Body of pancreas (tissue), 4 donors: Measurements from ENCODE around the gene MSANTD4. TPM values are rescaled to one million over a fixed set of nuclear protein-coding genes. Genes with fewer than 3 reads are reported as not detected.

Experiments
- ATAC-seq: fragments of 150-250 bp; one replicate; pipeline ENCODE4 v1.9.1; 2016
- DNase-seq, 4 donors: peaks; one replicate each; pipeline ENCODE4 v3.0.0-alpha.2; 2019
- H3K27ac ChIP-seq, 4 donors: fragments of 200-600 bp; sonication (generic); 1 replicate in 3 of 4; 2 replicates in 1 of 4; pipeline versions ENCODE4 v1.5.1 to v1.6.1; 2016 to 2019; ENCODE audit warnings: mild to moderate bottlenecking in 1 of 4, mixed read lengths in 1 of 4, moderate library complexity in 1 of 4
- H3K27me3 ChIP-seq, 2 donors: fragments of 200-600 bp; sonication (generic); one replicate each; pipeline ENCODE4 v1.6.0; 2016; ENCODE audit warnings: mild to moderate bottlenecking in 1 of 2
- H3K36me3 ChIP-seq, 2 donors: fragments of 200-600 bp; sonication (generic); replicated peaks in 1 of 2; 2 replicates each; pipeline ENCODE4 v1.5.1; 2016; ENCODE audit warnings: low read depth in 2 of 2; ENCODE audit not compliant: insufficient read depth in 1 of 2
- H3K4me1 ChIP-seq: fragments of 200-600 bp; sonication (generic); one replicate; pipeline ENCODE4 v1.6.0; 2016
- H3K4me3 ChIP-seq, 2 donors: fragments of 200-600 bp; sonication (generic); 1 replicate in 1 of 2; 2 replicates in 1 of 2; pipeline ENCODE4 v1.5.1; 2016 to 2019
- H3K9me3 ChIP-seq, 3 donors: fragments of 200-600 bp; sonication (generic); 1 replicate in 2 of 3; 2 replicates in 1 of 3; pipeline ENCODE4 v1.5.1; 2016
- CTCF ChIP-seq, 7 experiments: fragments of 450-650 bp in 4 of 7; fragments of 200-600 bp in 3 of 7; sonication (generic) in 3 of 7; IDR thresholded peaks; one replicate each; pipeline ENCODE4 v1.5.1; 2016 to 2019; ENCODE audit warnings: antibody characterized with exemption in 7 of 7
- POLR2A ChIP-seq, 3 donors: fragments of 450-650 bp; IDR thresholded peaks; one replicate each; pipeline ENCODE4 v1.6.1; 2016; ENCODE audit warnings: antibody characterized with exemption in 3 of 3, mild to moderate bottlenecking in 2 of 3
- WGBS, 2 donors: methylation state at CpG; one replicate each; pipeline ENCODE4 v1.1.5; 2017; 5-methylcytosine and 5-hydroxymethylcytosine counted together
- intact Hi-C: fragments of 100-400 bp; cut with DNase I; formaldehyde crosslinking; loops from one replicate; pipeline ENCODE4 v1.15.1; 2023
- total RNA-seq, 2 donors: library from RNA; depleted of rRNA; stranded (reverse); fragments of >200 nt; gene quantifications; one replicate each; pipeline ENCODE4 v1.1.0, GENCODE V29; 2016

Gene MSANTD4
- total RNA-seq, 2 donors from 2014 or later = 4.9 to 19.5 TPM

- Histone ChIP-seq H3K27me3 (no peaks in the 10 kb centered on the region), H3K4me3 (no peak overlapping the region), H3K9me3 (no peaks in the 10 kb centered on the region), H3K36me3 (no peaks in the 10 kb centered on the region), H3K4me1 (peaks cover 5% of the 10 kb centered on the region), H3K27ac (no peak overlapping the region)
- DNase-seq = no peak
- ATAC-seq = no peak
- intact Hi-C loops = no loop called here
- TF ChIP-seq POLR2A (IDR thresholded peaks at IDR 0.05) = no peak
- no peak for TF ChIP-seq CTCF (IDR thresholded peaks at IDR 0.05)
Measured at GRCh38 chr11:106047631-106048030, 25.6 kb upstream of the MSANTD4 start.

DNA sequence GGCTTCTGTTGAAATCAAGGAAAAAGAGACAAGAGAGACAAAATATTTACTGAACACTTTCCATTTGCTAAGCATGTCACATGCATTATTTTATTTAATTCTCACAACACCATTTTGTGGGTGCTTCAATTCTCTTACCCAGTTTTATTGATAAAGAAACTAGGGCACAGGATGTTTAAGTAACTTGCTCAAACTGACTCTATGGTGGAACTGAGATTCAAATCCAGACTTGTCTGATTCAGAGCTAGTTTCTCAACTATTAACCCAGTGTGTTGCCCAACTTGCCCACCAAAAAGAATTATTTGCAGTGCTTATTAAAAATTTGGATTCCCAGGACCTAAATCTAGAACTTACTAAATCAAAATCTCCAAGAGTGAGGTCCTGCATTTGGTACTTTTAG lies 21.5 kb upstream of the MSANTD4 start:
- no peak overlapping the region for H3K4me3 ChIP-seq
- no peak for DNase-seq
- H3K27ac ChIP-seq = no peak overlapping the region
- no peaks in the 10 kb centered on the region for H3K9me3 ChIP-seq
- TF ChIP-seq CTCF (IDR thresholded peaks at IDR 0.05) (no peak), POLR2A (IDR thresholded peaks at IDR 0.05) (no peak)
- intact Hi-C loops = no loop called here
- H3K27me3 ChIP-seq = no peaks in the 10 kb centered on the region
- no peak for ATAC-seq
- H3K36me3 ChIP-seq = no peaks in the 10 kb centered on the region
- no peaks in the 10 kb centered on the region for H3K4me1 ChIP-seq

DNA sequence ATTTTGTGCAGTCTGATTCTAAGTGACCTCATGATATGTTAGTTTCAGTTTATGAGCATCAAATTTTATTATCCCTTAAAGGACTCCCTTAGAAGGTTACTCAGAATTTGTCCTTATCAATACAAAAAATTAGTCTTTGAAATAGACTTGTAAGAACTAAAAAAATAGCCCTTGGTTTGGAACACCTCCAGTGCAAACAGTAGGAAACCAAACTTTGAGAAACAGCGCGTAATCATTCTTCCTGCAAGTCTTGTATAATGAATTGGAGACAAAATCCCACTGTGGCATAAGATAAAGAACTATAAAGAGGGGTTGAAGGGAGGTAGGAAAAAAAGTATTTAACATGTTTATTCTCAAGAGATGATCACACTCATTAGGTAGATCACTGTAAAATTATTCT lies 10.8 kb upstream of the MSANTD4 start:
- Histone ChIP-seq H3K27me3 (no peaks in the 10 kb centered on the region), H3K4me3 (no peak overlapping the region), H3K36me3 (no peaks in the 10 kb centered on the region), H3K27ac (no peak overlapping the region), H3K4me1 (peaks cover 23% of the 10 kb centered on the region), H3K9me3 (no peaks in the 10 kb centered on the region)
- intact Hi-C loops = no loop called here
- DNase-seq (no peak), ATAC-seq (no peak)
- TF ChIP-seq POLR2A (IDR thresholded peaks at IDR 0.05) (no peak), CTCF (IDR thresholded peaks at IDR 0.05) (no peak)
- 23 to 35% methylated on average over 2 of the region's 2 CpGs for WGBS, 2 donors

- TF ChIP-seq CTCF (IDR thresholded peaks at IDR 0.05) = no peak
- no peak for DNase-seq
- no peaks in the 10 kb centered on the region for H3K36me3 ChIP-seq
- intact Hi-C loops = no loop called here
- H3K4me3 ChIP-seq = no peak overlapping the region
- no peaks in the 10 kb centered on the region for H3K27me3 ChIP-seq
- H3K27ac ChIP-seq = no peak overlapping the region
- no peak for ATAC-seq
- no peaks in the 10 kb centered on the region for H3K9me3 ChIP-seq
- WGBS, 2 donors = 71 to 81% methylated on average over 3 of the region's 3 CpGs
- peaks cover 23% of the 10 kb centered on the region for H3K4me1 ChIP-seq
Measured at GRCh38 chr11:106031936-106032335, 9.9 kb upstream of the MSANTD4 start.

GRCh38 chr11:106031202-106031810 lies 9.3 kb upstream of the MSANTD4 start:
- no peaks in the 10 kb centered on the region for H3K9me3 ChIP-seq
- DNase-seq (no peak), ATAC-seq (no peak)
- WGBS, 2 donors = 56 to 63% methylated on average over 2 of the region's 2 CpGs
- H3K36me3 ChIP-seq = no peaks in the 10 kb centered on the region
- H3K27me3 ChIP-seq = no peaks in the 10 kb centered on the region
- peaks cover 23% of the 10 kb centered on the region for H3K4me1 ChIP-seq
- peak overlapping the region in 2 of 4 donors; percentile 14 to 42 for H3K27ac ChIP-seq
- TF ChIP-seq POLR2A (IDR thresholded peaks at IDR 0.05) = no peak
- no peak for TF ChIP-seq CTCF (IDR thresholded peaks at IDR 0.05)
- intact Hi-C loops = no loop called here
- no peak overlapping the region for H3K4me3 ChIP-seq
